HG02870 (cell line): Measurements from ENCODE around the gene JUP.

ENCODE experiments used
- ATAC-seq: cut with Tn5 transposase; IDR thresholded peaks from one replicate; pipeline ENCODE4 v1.9.1; 2021; ENCODE audit warnings: mild to moderate bottlenecking, moderate library complexity; ENCODE audit not compliant: unreplicated experiment

Gene JUP

DNA sequence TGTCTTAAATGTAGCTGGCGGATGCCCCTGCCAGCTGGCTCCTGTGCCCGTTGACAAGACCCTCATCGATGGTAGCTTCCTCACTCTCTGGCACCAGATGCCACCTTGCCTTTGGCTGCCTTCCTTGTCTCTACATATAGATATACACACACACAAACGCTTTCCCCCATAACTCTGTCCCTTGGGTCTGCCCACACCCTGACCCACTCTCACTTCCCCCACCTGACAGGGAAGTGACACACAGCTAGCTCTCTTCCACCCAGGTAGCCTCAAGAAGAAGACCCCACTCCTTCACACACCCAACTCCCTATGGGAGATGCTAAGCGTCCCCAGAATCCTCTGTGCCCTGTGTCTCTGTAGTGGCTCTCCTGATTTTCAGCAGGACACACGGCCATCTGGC, 25.6 kb downstream of the JUP start:
- no peak for ATAC-seq

DNA sequence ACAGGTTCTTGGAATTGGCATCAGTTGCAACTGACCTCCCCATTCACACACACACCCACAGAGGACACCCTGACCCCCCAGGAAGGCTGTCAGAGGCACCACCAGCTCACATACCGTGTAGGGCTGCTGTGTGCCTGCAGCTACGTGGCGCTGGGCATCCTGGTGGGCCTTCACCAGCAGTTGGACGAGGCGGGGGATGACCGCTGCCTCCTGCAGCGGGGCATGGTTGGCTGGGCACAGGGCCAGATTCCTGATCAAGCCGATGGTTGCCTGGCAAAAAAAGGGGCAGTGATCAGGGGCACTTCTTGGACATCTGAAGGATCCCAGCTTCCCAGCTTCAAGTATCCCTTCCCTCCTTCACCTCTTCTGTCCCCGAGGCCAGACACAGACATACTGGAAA, 27.9 kb downstream of the JUP start:
- no peak for ATAC-seq

DNA sequence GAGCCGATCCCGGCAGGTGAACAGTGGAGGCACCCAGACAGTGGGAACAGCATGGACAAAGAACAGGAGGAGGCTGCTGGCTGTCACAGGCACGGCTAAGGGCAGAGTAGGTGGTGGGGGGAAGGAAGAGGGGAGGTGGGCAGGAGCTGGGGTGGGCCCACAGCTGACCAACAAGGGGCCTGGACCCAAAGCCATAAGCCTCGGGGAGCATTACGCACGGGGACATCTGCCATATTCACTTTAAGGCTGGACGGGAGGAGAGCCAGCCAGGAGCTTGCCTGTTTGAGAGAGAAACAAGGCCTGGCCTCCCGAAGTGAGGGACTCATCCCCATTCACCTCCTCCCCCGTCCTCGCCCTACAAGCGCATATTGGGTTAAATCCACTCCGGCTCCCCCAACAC, 32.4 kb downstream of the JUP start:
- no peak for ATAC-seq

DNA sequence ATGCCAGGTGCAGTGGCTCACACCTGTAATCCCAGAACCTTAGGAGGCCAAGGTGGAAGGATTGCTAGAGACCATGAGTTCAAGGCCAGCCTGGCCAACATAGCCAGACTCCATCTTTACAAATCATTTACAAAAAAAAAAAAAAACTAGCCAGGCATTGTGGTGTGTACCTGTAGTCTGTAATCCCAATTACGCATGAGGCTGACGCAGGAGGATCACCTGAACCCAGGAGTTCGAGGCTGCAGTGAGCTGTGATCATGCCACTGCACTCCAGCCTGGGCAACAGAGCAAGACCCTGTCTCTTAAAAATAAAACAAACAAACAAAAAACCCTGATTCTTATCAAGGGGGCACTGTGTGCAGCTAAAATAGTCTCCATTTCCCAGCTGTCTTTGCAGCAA, 35.2 kb downstream of the JUP start:
- ATAC-seq: no peak

DNA sequence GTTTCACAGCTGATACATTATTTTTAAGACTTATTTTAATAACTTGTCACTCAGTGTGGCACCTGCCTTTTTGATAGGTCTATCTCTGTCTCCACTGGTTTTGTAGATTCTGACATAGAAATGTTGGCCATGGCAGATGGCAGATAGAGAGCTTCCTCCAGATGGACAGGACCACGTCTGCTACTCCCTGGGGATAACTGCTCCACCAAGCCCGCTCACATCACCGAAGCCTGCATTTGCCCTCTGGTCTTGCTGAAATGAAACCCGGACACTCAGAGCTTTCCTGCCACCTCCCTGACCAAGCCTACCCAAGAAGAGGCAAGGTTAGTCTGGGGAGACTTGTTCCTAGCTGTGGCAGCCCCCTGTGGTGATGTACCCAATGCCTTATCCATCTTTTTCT, 35.6 kb downstream of the JUP start:
- ATAC-seq: no peak

DNA sequence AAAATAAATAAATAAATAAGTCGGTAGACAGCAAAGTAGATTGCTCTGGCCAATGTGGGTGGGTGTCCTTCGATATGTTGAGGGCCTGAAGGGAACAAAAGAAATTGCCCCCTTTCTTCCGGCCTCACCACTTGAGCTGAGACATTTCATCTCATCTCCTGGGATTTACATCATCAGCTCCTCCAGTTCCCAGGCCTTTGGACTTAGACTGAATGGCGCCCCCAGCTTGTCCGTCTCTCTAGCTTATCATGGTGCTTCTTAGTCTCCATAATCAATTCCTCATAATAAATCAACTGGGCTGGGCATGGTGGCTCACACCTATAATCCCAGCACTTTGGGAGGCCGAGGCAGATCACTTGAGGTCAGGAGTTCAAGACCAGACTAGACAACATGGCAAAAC, 38.2 kb downstream of the JUP start:
- no peak for ATAC-seq

DNA sequence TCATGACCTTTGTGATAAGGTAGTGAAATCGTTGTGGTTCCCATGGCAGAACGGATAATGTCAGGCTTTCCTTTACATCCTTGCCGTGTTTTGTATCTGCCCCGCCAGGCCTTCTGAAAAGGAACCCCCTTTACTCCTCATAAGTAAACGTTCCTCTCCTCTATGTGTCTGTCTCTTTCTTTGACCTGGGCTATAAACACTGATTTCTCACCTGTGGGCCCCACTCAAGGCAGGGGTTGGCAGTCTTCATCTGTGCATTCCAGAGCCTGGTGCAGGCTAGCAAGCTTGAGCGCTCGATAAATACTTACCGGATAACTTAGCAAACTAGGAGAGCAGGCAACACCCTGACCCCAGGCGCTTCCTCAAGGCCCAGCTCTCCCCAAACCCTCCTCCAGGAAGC, 44.8 kb downstream of the JUP start:
- no peak for ATAC-seq

DNA sequence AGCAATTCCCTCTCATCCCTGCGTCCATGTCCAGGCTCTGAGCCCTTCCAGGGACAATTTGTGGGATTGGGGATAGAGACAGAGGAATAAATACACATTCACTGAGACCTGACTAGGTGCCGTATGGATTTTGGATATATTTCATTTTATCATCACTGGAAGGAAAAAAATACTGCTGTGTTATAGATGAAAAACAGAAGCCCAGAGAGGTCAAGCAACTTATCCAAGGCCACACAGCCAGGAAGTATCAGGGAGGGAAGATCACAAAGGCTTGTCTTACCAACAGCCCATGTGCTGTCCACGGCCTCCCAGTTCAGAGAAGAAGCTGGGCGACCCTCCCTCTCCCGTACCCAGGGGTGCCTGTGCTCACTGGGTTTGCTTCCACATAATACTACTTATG, 46.0 kb downstream of the JUP start:
- ATAC-seq: no peak

DNA sequence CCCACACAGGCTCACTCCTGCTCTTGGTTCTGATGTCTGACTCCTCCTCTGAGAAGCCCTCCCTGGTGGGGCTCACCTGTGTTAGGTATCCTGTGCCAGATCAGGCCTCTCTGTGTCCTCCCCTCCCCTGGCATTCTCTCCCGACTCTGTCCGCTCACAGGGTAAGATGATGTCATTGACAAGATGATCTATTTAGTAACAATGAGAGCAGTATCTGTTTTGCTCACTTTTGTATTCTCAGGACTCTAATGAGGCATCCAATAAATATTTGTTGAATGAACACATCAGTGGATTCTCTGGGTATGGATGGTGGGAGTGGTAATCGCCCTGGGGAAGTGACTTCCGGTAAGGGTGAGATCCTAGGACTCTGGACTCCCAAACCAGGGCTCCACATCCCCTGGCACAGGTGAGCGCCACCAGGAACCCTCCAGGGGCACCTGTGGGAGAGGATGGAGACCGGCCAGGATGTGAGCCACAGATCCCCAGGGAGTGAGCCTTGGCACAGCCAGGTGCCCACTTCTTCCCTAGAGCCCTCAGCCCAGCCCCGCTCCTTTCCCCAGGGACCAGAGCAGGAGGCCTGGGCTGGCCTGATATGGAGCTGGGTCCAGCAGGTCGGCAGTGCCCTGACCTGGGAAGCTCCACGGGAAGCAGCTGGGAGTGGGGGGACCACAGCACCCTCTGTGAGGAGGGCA, 46.7 kb downstream of the JUP start:
- ATAC-seq: no peak

DNA sequence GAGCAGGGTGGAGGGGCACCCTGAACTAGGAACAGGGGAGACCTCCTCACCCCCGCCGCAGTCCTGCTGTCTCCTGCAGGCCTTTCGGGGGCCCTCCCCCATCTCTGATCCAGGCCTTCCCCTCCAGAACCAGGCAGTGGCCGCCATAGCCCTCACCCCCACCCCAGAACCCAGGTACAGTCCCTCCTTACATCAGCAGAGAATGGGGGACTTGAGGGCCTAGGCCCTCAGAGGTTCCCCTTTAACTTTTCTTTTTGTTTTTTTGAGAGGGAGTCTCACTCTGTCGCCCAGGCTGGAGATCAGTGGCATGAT, 47.8 kb downstream of the JUP start:
- no peak for ATAC-seq

DNA sequence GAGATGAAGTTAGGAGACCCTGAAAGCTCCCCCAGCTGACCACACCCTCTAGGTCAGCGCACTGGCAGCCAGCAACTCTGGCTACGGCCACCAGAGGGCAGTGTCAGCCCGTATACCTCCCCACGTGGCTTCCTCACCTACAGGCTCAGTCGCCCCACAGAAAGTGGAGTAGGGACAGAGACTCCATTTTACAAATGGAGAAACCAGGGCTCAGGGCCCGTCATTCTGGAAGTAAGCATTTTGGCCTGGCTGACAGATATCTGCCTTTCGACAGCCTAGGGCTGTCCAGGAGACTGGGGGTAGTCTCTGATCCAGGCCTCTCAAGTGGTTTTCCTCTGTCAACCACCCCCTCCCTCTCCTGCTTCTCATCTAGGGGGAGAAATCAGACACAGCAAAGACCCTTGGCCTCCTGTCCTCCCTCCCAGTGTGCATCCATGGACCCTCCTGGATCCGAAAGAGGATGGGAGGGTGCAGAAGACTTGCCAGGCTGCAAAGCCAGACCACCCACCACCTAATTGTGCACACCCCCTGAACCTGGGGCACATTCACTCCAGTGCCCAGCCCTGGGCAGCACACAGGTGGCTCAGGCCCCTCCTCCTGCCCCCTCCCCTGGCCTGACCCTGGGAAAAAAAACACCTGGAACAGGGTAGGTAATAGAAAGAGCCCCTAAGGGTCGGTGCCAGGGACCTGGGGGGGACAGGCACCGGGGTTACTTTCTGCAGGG, 48.3 kb downstream of the JUP start:
- peak; percentile 50 for ATAC-seq

DNA sequence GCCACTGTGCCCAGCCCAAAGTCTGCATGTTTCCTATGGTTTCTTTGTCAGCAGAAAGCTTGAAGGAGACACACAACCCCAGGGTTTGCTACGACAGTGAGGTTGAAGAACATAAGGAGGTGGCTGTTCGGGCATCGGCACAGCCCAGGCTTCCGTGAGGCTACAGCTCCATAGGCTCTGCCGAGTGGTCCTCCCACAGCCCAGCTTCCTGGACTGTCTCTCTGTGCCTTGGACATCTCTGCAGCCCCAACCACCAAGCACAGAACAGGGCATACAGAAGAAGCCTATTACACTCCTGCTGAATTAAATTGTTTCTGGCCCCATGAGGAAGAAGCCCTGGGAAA, 48.9 kb downstream of the JUP start:
- no peak for ATAC-seq

DNA sequence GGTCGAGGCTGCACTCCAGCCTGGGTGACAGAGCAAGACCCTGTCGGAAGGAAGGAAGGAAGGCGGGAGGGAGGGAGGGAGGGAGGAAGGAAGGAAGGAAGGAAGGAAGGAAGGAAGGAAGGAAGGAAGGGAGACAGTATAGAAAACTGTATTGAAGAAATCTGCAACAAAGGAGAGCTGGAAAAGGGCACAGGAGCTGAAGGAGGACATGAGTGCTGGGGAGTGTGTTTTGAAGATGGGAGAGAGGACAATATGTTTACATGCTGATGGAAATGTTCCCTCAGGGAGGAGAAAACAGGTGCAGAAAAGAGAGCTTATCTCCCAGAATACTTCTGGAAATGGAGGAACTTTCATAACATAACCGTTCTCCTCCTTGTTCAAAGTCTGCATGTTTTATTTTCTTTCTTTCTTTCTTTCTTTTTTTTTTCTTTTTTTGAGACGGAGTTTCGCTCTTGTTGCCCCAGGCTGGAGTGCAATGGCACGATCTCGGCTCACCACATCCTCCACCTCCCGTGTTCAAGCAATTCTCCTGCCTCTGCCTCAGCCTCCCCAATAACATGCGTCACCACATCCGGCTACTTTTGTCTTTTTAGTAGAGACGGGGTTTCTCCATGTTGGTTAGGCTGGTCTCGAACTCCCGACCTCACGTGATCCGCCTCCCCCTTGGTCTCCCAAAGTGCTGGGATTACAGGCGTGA, 49.4 kb downstream of the JUP start:
- no peak for ATAC-seq

DNA sequence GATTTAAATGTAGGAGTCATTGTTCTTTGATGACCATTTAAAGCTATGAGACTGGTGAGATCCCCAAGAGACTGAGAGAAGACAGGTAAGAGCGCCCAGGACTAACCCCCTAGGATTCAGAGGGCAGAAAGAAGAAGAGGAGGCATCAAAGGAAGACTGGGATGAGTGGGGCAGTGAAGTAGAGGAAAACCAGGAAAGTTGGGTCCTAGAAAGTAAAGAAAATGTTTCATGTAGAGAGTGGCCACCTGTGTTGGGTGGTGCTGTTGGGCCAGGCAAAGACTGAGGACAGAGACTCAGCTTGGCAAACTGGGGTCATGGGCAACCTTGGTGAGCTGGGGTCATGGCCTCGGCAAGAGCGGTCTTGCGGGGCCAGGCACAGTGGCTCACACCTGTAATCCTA, 50.8 kb downstream of the JUP start:
- ATAC-seq: no peak

DNA sequence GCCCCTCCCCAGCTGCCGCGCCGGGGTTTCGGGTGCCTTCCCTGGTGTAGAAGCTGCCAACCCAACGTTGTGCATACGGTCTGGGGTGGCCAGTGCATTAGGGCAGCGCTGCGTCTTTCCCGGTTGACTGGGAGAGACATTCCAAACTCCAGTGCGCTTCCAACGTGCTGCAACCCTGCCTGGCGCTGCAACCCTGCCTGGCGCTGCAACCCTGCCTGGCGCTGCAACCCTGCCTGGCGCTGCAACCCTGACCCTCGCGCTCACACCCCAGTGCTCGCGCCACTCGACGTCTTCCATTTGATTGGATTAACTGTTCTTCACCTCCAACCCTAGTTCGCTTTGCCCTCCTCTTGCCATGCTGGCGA, 51.6 kb downstream of the JUP start:
- no peak for ATAC-seq

DNA sequence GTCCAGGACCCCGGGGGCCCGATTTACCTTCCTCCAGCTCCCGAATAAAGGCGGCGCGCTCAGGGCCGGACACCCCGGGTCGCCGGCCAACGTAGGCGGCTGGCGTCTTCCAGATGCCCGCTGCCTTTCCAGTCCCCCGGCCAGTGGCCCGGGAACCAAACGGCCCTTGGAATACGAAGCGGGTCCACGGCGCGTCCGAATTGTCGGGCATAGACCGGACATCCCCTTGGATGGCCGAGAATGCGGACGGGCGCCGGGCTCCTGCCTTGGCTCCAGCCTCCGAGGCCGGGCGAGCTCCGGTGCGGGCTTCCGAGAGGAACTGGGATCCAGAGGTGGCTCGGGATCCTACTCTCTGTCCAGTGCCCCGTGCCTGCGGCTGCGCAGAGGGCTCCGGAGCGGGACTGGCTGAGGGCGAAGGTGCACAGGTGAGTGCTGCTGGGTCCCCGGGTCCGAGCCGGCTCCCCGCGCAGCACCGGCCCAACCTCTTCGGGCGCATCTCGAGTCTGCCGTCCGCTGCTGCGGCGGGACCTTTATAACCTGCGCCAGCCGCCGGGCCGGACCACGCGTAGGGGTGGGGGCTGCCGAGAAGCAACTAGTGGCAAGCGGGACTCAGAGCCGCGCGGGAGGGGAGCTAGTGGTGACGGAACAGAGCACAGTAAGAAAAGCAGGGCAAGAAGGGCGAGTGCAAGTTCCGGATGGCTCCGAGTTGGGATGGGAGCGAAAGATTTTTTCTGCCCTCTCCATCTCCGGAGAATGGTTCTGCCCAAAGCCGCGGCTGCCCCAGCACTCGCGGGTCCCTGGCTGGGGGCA, 52.2 kb downstream of the JUP start, which contains the start of gene HAP1:
Gene HAP1, minus strand, starts transcription at position 505 of the 810 bp plus-strand sequence. Its CDS starts 9 bp downstream, at position 496.
- ATAC-seq: no peak

DNA sequence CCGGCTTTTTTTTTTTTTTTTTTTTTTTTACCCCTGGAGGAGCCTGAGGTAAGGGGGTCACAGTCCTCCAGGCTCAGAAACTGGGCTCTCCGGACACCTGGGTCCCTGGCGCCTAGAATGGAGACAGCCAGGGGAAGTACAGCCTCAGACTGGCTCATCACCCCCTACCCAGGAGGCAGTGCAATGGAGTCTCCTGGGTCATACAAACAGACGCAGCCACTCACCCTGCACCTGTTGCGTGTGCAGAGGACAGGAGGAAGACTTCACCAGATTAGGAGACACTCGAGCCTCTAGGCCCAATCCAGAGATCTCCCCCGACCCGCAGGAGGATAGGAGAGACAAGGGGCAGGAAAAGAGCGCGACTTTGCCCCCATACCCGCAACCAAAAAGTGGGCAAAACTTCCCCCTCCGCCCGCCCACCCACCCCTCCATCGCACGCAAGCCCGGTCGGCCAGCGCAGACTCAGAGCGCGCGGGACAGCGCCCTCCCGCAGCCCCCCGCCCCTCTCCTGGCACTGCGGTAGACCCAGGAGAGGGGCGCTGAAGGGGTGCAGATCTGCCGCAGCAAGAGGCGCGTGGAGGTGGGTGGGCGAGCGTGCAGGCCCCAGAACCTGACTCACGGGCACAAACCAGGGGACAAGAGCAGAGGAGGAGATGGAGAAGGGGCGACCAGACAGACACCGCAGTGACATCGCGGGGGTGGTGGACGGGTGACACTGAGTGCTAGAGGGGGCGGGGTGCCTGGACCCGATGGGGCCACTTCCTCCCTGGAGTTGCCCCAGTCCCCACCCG, 53.0 kb downstream of the JUP start:
- no peak for ATAC-seq

DNA sequence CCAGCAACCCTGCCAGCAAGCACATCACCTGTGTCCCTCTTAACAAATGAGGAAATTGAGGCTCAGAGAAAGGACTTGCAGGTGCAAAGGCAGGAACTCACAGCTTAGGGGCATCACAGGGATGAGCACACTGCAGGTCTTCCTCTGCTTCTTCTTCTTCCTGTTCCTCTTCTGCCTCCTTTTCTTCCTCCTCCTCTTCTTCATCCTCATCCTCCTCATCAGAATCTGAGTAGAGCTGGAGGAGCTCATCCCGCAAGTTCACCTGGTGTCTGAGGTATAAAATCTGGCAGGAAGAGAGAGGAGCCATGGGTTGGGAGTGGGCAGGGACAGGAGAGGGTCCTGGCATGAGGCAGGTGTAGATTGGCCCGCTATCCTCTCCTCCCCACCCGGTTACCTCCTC, 54.7 kb downstream of the JUP start:
- no peak for ATAC-seq

DNA sequence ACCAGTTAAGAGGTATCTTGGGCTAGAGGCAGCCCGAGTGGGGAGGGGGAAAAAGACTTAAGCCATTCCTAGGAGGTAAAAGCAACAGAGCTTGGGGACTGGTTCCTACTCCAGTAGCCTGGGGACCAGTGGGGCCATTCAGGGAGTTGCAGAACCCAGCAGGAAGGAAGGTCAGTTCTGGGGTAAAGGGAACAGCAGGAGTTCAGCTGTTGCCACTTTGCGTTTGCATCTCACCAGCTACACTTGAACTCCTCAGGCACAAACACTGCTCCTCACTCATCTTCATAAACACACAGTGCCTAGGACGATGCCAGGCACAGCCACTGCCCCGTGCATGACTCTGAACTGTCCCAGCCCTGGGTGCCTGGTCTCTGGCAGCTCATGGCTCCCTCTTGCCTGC, 56.0 kb downstream of the JUP start:
- ATAC-seq: no peak

DNA sequence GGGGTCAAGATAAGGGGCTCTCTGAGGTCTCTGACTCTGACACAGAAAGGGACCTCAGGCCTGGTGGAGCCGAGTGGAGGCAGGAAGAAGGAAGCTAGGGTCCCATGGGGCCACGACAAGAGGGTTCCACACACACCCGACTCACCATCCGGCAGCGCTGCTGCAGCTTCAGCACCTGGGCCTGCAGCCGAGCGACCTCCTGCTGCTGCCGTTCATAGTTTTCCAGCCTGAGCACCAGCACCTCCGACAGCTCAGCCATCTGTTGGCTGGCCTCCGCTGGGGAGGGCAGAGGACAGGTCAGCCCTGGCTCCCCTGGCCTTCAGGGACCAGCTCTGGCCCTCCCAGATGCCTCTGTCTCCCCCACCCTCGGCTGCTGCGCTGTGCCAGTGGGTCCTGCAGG, 58.5 kb downstream of the JUP start:
- no peak for ATAC-seq

DNA sequence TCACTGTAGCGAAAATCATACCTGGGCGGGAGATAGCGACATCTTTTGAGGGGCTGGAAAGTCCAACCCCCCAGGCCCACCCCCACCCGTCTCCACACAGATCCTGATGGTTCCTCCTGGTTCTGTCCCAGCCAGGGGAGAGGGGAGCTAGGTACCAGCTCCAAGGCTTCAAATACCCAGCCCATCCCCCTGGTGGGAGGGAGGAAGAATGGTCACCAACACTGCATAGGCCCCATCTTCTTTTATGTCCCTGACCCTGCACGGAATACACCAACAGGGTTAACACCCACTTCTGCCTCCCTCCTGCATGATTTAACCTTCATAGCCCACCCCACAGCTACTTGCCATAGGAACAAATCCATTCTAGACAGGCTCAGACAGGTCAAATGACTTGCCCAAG, 61.4 kb downstream of the JUP start:
- no peak for ATAC-seq
